ENCODE measurements around the gene ZNF460.

Gene ZNF460

GRCh38 chr19:57280962-57281400 lies 696 bp downstream of the ZNF460 start:
- peak; percentile 19 for DNase-seq (ENCODE audit: low spot score)

GRCh38 chr19:57282011-57282643 lies 1.8 kb downstream of the ZNF460 start:
- DNase-seq (ENCODE audit: low spot score) = no peak

GRCh38 chr19:57288373-57288772 lies 8.1 kb downstream of the ZNF460 start:
- DNase-seq (ENCODE audit: low spot score) = no peak

GRCh38 chr19:57290970-57291369 lies 10.7 kb downstream of the ZNF460 start:
- DNase-seq (ENCODE audit: low spot score) = no peak

- no peak for DNase-seq (ENCODE audit: low spot score)
Measured at GRCh38 chr19:57292547-57292946, 12.3 kb downstream of the ZNF460 start.

- DNase-seq (ENCODE audit: low spot score) = no peak
Measured at GRCh38 chr19:57293719-57294118, 13.4 kb downstream of the ZNF460 start.

GRCh38 chr19:57302020-57302465 lies 21.8 kb downstream of the ZNF460 start:
- no peak for DNase-seq (ENCODE audit: low spot score)

- no peak for DNase-seq (ENCODE audit: low spot score)
Measured at GRCh38 chr19:57302727-57303401, 22.6 kb downstream of the ZNF460 start.

GRCh38 chr19:57305056-57305455 lies 24.8 kb downstream of the ZNF460 start:
- no peak for DNase-seq (ENCODE audit: low spot score)

GRCh38 chr19:57308514-57308913 lies 28.2 kb downstream of the ZNF460 start:
- no peak for DNase-seq (ENCODE audit: low spot score)

GRCh38 chr19:57310792-57311191 lies 30.5 kb downstream of the ZNF460 start:
- DNase-seq (ENCODE audit: low spot score) = no peak

GRCh38 chr19:57314146-57314545 lies 33.9 kb downstream of the ZNF460 start:
- no peak for DNase-seq (ENCODE audit: low spot score)

GRCh38 chr19:57317503-57317902 lies 37.2 kb downstream of the ZNF460 start:
- DNase-seq (ENCODE audit: low spot score) = no peak

- no peak for DNase-seq (ENCODE audit: low spot score)
Measured at GRCh38 chr19:57319869-57320179, 39.5 kb downstream of the ZNF460 start.

GRCh38 chr19:57320180-57321084 lies 40.1 kb downstream of the ZNF460 start, which contains the start of gene ZNF543:
Gene ZNF543, plus strand, starts transcription at chr19:57320472. Its CDS starts 382 bp downstream, at chr19:57320854.
- DNase-seq (ENCODE audit: low spot score) = peak; percentile 96

- DNase-seq (ENCODE audit: low spot score) = no peak
Measured at GRCh38 chr19:57321116-57321515, 40.8 kb downstream of the ZNF460 start.

- DNase-seq (ENCODE audit: low spot score) = no peak
Measured at GRCh38 chr19:57321751-57322150, 41.5 kb downstream of the ZNF460 start.

- DNase-seq (ENCODE audit: low spot score) = no peak
Measured at GRCh38 chr19:57324992-57325391, 44.7 kb downstream of the ZNF460 start.

- DNase-seq (ENCODE audit: low spot score) = no peak
Measured at GRCh38 chr19:57327993-57328392, 47.7 kb downstream of the ZNF460 start.

- no peak for DNase-seq (ENCODE audit: low spot score)
Measured at GRCh38 chr19:57334191-57334590, 53.9 kb downstream of the ZNF460 start.

- DNase-seq (ENCODE audit: low spot score) = no peak
Measured at GRCh38 chr19:57338877-57339276, 58.6 kb downstream of the ZNF460 start.

GRCh38 chr19:57342582-57342981 lies 62.3 kb downstream of the ZNF460 start:
- no peak for DNase-seq (ENCODE audit: low spot score)

Measured in putamen (tissue), 1 donor.